HG03342 (cell line): ENCODE measurements around the gene POLA2.
"Not testable (repeated sequence)": the region's sequence is repeated elsewhere in the genome, so short reads cannot be mapped to it uniquely, and the experiment has no call there.

ENCODE experiments used
- ATAC-seq: cut with Tn5 transposase; IDR thresholded peaks from one replicate; pipeline ENCODE4 v1.9.1; 2021; ENCODE audit warnings: mild to moderate bottlenecking, moderate library complexity; ENCODE audit not compliant: unreplicated experiment

POLA2 gene

GRCh38 chr11:65241692-65242091 is 20.1 kb upstream of the POLA2 start:
- ATAC-seq = no peak

- ATAC-seq = no peak
Observed at GRCh38 chr11:65242389-65242788, 19.4 kb upstream of the POLA2 start.

GRCh38 chr11:65243797-65244196 is 18.0 kb upstream of the POLA2 start:
- ATAC-seq = no peak

- not testable (repeated sequence) for ATAC-seq
Observed at GRCh38 chr11:65245046-65245445, 16.7 kb upstream of the POLA2 start.

GRCh38 chr11:65246506-65246905 is 15.3 kb upstream of the POLA2 start:
- no peak for ATAC-seq

GRCh38 chr11:65248184-65248710 is 13.5 kb upstream of the POLA2 start:
- ATAC-seq = not testable (repeated sequence)

GRCh38 chr11:65251476-65251875 is 10.3 kb upstream of the POLA2 start:
- ATAC-seq = no peak

- no peak for ATAC-seq
Observed at GRCh38 chr11:65254724-65255123, 7.0 kb upstream of the POLA2 start.

GRCh38 chr11:65258988-65259387 is 2.8 kb upstream of the POLA2 start:
- no peak for ATAC-seq

- no peak for ATAC-seq
Observed at GRCh38 chr11:65260302-65260701, 1.5 kb upstream of the POLA2 start.

GRCh38 chr11:65260756-65261590 is 789 bp upstream of the POLA2 start:
- ATAC-seq = peak; percentile 10

- no peak for ATAC-seq
Observed at GRCh38 chr11:65262381-65262680, 569 bp downstream of the POLA2 start.

GRCh38 chr11:65262776-65263175 is 1.0 kb downstream of the POLA2 start:
- ATAC-seq = no peak

GRCh38 chr11:65264747-65265146 is 3.0 kb downstream of the POLA2 start:
- not testable (repeated sequence) for ATAC-seq

GRCh38 chr11:65266210-65266609 is 4.4 kb downstream of the POLA2 start:
- ATAC-seq = no peak

GRCh38 chr11:65274735-65275682 is 13.2 kb downstream of the POLA2 start:
- no peak for ATAC-seq

GRCh38 chr11:65275906-65276305 is 14.1 kb downstream of the POLA2 start:
- no peak for ATAC-seq

GRCh38 chr11:65277631-65278277 is 16.0 kb downstream of the POLA2 start:
- ATAC-seq = no peak

- no peak for ATAC-seq
Observed at GRCh38 chr11:65278356-65278755, 16.6 kb downstream of the POLA2 start.

GRCh38 chr11:65279279-65279678 is 17.5 kb downstream of the POLA2 start:
- ATAC-seq = no peak

- no peak for ATAC-seq
Observed at GRCh38 chr11:65279741-65280440, 18.1 kb downstream of the POLA2 start.
